ENCODE data around the gene FBXO38. TPM values are rescaled to one million over a fixed set of nuclear protein-coding genes. Genes with fewer than 3 reads are reported as not detected.
A peak's percentile ranks its signal among the peaks of the same experiment; 100 is the strongest.

The FBXO38 gene
- total RNA-seq, 6 experiments from 2014 or later = 28.1 to 31.7 (median 30.9) TPM

DNA sequence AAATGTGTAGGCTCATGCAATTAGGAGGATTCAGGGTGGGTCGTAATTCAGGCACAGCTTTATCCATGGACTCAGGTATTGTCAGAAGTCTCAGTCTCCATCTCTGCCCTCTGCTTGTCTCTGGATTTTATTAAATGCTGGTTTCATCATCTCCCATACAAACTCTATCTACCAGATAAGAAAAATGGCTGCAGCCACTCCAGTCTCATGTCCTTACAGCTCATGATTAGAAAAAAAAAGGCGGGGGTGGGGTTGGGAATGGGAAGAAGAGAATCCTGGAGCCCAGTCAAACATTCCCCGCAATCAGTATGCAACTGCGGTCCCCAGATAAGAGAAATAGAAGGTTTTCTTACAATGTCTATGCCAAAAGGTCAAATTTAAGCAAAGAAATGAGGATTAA is 7.6 kb upstream of the FBXO38 start:
- Mint-ChIP-seq H3K27ac (no peak overlapping the region), H3K9me3 (no peaks in the 10 kb centered on the region), H3K4me3 (no peak overlapping the region), H3K27me3 (ENCODE audit: insufficient read depth) (no peaks in the 10 kb centered on the region), H3K4me1 (ENCODE audit: low read depth) (peaks cover 21% of the 10 kb centered on the region), H3K36me3 (ENCODE audit: low read depth) (no peaks in the 10 kb centered on the region)
- no peak for TF ChIP-seq CTCF (IDR thresholded peaks at IDR 0.05)
- DNase-seq = no peak

- Mint-ChIP-seq H3K9me3 (no peaks in the 10 kb centered on the region), H3K27me3 (ENCODE audit: insufficient read depth) (no peaks in the 10 kb centered on the region), H3K27ac (no peak overlapping the region), H3K4me3 (no peak overlapping the region), H3K36me3 (ENCODE audit: low read depth) (no peaks in the 10 kb centered on the region), H3K4me1 (ENCODE audit: low read depth) (peaks cover 27% of the 10 kb centered on the region)
- no peak for TF ChIP-seq CTCF (IDR thresholded peaks at IDR 0.05)
- no peak for DNase-seq
Measured at GRCh38 chr5:148378670-148379069, 5.1 kb upstream of the FBXO38 start.

DNA sequence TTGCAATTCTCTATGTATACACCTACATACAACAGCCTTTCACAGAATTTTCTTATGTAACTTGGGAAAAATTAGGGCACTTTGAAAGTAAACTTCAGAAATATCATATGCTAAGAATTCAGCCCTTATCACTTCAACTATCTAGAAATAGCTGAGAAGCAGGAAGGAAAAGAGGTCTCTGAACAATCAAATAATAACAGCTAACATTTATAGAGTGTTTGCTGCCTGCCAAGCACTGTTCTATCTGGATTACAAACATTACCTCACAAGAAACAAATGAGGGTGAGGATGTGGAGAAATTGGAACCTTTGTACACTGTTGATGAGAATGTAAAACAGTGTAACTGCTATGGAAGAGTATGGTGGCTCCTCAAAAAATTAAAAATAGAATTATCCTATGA is 4.4 kb upstream of the FBXO38 start:
- Mint-ChIP-seq H3K4me1 (ENCODE audit: low read depth) (peaks cover 26% of the 10 kb centered on the region), H3K27me3 (ENCODE audit: insufficient read depth) (no peaks in the 10 kb centered on the region), H3K27ac (no peak overlapping the region), H3K9me3 (no peaks in the 10 kb centered on the region), H3K36me3 (ENCODE audit: low read depth) (peaks cover 4% of the 10 kb centered on the region; the same call in 1 of the 2 replicates), H3K4me3 (no peak overlapping the region)
- DNase-seq = no peak
- TF ChIP-seq CTCF (IDR thresholded peaks at IDR 0.05) = no peak

DNA sequence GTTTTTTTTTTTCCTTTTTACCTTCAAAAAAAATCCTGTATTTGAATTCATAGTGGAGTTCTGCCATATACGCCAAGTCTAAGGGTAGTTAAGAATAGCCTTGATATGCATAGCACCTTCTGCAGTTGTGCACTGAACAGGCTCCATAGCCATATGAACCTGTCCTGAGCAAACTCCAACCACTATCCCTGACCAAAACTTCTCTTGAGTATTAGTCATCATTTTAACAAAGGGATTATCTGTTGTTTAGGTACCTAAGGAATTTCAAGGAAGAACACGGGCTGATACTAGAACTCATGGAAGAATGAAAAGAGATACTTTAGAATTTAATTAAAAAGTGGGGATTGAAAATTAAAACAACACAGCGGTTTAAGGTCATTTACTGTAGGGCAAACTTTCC is 1.9 kb upstream of the FBXO38 start:
- TF ChIP-seq CTCF (IDR thresholded peaks at IDR 0.05) = no peak
- H3K27me3 Mint-ChIP-seq (ENCODE audit: insufficient read depth) = no peaks in the 10 kb centered on the region
- H3K27ac Mint-ChIP-seq = no peak overlapping the region
- no peaks in the 10 kb centered on the region for H3K9me3 Mint-ChIP-seq
- no peak overlapping the region for H3K4me3 Mint-ChIP-seq
- H3K4me1 Mint-ChIP-seq (ENCODE audit: low read depth) = peaks cover 46% of the 10 kb centered on the region
- peaks cover 15% of the 10 kb centered on the region; the same call in 1 of the 2 replicates for H3K36me3 Mint-ChIP-seq (ENCODE audit: low read depth)
- no peak for DNase-seq

DNA sequence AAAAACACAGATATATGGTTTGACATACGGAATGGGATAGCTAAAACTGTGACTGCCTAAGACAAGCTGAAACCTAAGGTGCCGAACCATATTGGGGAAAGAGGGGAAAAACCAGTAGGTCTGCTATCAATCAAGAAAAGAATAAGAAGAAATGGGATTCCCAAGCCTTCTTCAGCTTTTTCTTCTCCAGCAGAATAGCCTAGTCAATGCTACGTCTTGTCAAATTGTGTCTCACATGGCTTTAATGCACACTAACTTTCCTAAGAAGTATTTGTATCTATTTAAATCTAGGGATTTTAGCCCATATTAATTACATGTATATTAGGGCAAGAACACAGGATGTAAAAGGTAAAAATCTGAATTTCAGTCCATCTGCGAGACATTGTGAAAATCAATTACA is 797 bp upstream of the FBXO38 start:
- Mint-ChIP-seq H3K4me3 (peak overlapping the region; percentile 99), H3K9me3 (no peaks in the 10 kb centered on the region), H3K27ac (peak overlapping the region; percentile 97), H3K27me3 (ENCODE audit: insufficient read depth) (no peaks in the 10 kb centered on the region), H3K4me1 (ENCODE audit: low read depth) (peaks cover 57% of the 10 kb centered on the region), H3K36me3 (ENCODE audit: low read depth) (peaks cover 19% of the 10 kb centered on the region; the same call in 1 of the 2 replicates)
- TF ChIP-seq CTCF (IDR thresholded peaks at IDR 0.05) = no peak
- DNase-seq = no peak

DNA sequence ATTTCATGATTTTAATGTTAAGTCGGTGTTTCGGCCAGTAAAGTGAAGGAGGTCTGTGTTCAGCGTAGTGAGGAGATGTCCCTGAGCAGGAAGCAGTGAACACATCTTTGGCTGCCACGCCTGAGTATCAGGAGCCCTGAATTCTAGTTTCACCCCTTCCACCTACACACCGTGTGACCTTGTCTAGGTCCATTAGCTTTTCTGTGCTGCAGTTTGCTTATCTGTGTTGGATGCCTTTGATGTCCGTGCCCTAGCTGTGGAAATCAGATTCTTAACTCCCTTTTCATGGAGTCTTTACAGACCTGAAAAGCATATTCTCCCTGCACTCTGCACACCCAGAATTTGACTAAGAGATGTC is 601 bp downstream of the FBXO38 start:
- Mint-ChIP-seq H3K4me3 (peak overlapping the region; percentile 99), H3K4me1 (ENCODE audit: low read depth) (peaks cover 67% of the 10 kb centered on the region), H3K27me3 (ENCODE audit: insufficient read depth) (no peaks in the 10 kb centered on the region), H3K36me3 (ENCODE audit: low read depth) (peaks cover 25% of the 10 kb centered on the region), H3K27ac (peak overlapping the region; percentile 97), H3K9me3 (no peaks in the 10 kb centered on the region)
- no peak for DNase-seq
- TF ChIP-seq CTCF (IDR thresholded peaks at IDR 0.05) = no peak

Data from HFFc6 (cell line).